ENCODE data around the gene TRIP10. TPM values are rescaled to one million over a fixed set of nuclear protein-coding genes. Genes with fewer than 3 reads are reported as not detected.
"Not testable (repeated sequence)": the region's sequence is repeated elsewhere in the genome, so short reads cannot be mapped to it uniquely, and the experiment has no call there.

Gene TRIP10
- total RNA-seq, 4 donors from 2014 or later = 48.9 to 65.8 (median 58.8) TPM

- Histone ChIP-seq H3K27ac (no peak overlapping the region), H3K4me1 (no peaks in the 10 kb centered on the region), H3K36me3 (no peaks in the 10 kb centered on the region), H3K27me3 (no peaks in the 10 kb centered on the region), H3K9me3 (no peaks in the 10 kb centered on the region), H3K4me3 (replicated peaks in 1 of 3) (no peak overlapping the region)
- no peak for DNase-seq
- WGBS, 2 donors = 77 to 81% methylated on average over 13 to 16 of the region's 16 CpGs
- intact Hi-C loops (cut with DNase I) = no loop called here
- TF ChIP-seq CTCF (IDR thresholded peaks at IDR 0.05) (no peak), POLR2A (IDR thresholded peaks at IDR 0.05) (no peak)
These were observed 31.8 kb upstream of the TRIP10 start for GRCh38 chr19:6707658-6708018.

GRCh38 chr19:6708346-6708745, 31.1 kb upstream of the TRIP10 start:
- no peaks in the 10 kb centered on the region for H3K9me3 ChIP-seq
- H3K4me3 ChIP-seq (replicated peaks in 1 of 3) = no peak overlapping the region
- no peak overlapping the region for H3K27ac ChIP-seq
- no peak for DNase-seq
- H3K4me1 ChIP-seq = no peaks in the 10 kb centered on the region
- no peaks in the 10 kb centered on the region for H3K27me3 ChIP-seq
- intact Hi-C loops (cut with DNase I) = no loop called here
- no peaks in the 10 kb centered on the region for H3K36me3 ChIP-seq
- no peak for TF ChIP-seq CTCF (IDR thresholded peaks at IDR 0.05)
- TF ChIP-seq POLR2A (IDR thresholded peaks at IDR 0.05) = no peak
- 84 to 92% methylated on average over 3 of the region's 3 CpGs for WGBS, 2 donors

GRCh38 chr19:6708913-6709312, 30.6 kb upstream of the TRIP10 start:
- WGBS, 2 donors = 88 to 90% methylated on average over 12 of the region's 12 CpGs
- intact Hi-C loops (cut with DNase I); DNase-seq: not testable (repeated sequence)

GRCh38 chr19:6709549-6709948, 29.9 kb upstream of the TRIP10 start:
- intact Hi-C loops (cut with DNase I) = no loop called here
- no peak overlapping the region for H3K4me3 ChIP-seq (replicated peaks in 1 of 3)
- no peak for DNase-seq
- 27 to 50% methylated on average over 14 of the region's 14 CpGs for WGBS, 2 donors
- H3K4me1 ChIP-seq = no peaks in the 10 kb centered on the region
- H3K36me3 ChIP-seq = no peaks in the 10 kb centered on the region
- H3K27ac ChIP-seq = no peak overlapping the region
- H3K9me3 ChIP-seq = no peaks in the 10 kb centered on the region
- H3K27me3 ChIP-seq = no peaks in the 10 kb centered on the region
- TF ChIP-seq CTCF (IDR thresholded peaks at IDR 0.05) = no peak
- TF ChIP-seq POLR2A (IDR thresholded peaks at IDR 0.05) = no peak

More at GRCh38 chr19:6708913-6709312, 30.6 kb upstream of the TRIP10 start:
- not testable (repeated sequence) for H3K27ac ChIP-seq; H3K27me3 ChIP-seq; H3K4me3 ChIP-seq (replicated peaks in 1 of 3); H3K4me1 ChIP-seq; H3K9me3 ChIP-seq; H3K36me3 ChIP-seq

GRCh38 chr19:6710273-6711077, 29.0 kb upstream of the TRIP10 start:
- DNase-seq = no peak
- H3K27ac ChIP-seq = no peak overlapping the region

More at GRCh38 chr19:6710273-6711077, 29.0 kb upstream of the TRIP10 start:
- Histone ChIP-seq H3K4me3 (replicated peaks in 1 of 3) (no peak overlapping the region), H3K27me3 (no peaks in the 10 kb centered on the region), H3K4me1 (no peaks in the 10 kb centered on the region), H3K9me3 (no peaks in the 10 kb centered on the region), H3K36me3 (no peaks in the 10 kb centered on the region)
- intact Hi-C loops (cut with DNase I) = no loop called here
- TF ChIP-seq CTCF (IDR thresholded peaks at IDR 0.05) = no peak
- TF ChIP-seq POLR2A (IDR thresholded peaks at IDR 0.05) = no peak
- 13 to 14% methylated on average over 30 of the region's 30 CpGs for WGBS, 2 donors

Measured in thyroid gland (tissue), 4 donors.